ENCODE data around the gene CPTP. TPM values are rescaled to one million over a fixed set of nuclear protein-coding genes. Genes with fewer than 3 reads are reported as not detected.

Gene CPTP
- total RNA-seq, 1 donor = 17.7 TPM

- no peak for TF ChIP-seq CTCF (IDR thresholded peaks at IDR 0.05; ENCODE audit: insufficient read depth, low read length)
- DNase-seq (ENCODE audit: low read depth) = no peak
- H3K4me3 ChIP-seq (ENCODE audit: low read depth, low read length) = no peak overlapping the region
These were observed 2.7 kb downstream of the CPTP start for GRCh38 chr1:1327291-1327690.

GRCh38 chr1:1328254-1328653 is 3.7 kb downstream of the CPTP start:
- DNase-seq (ENCODE audit: low read depth) = no peak
- TF ChIP-seq CTCF (IDR thresholded peaks at IDR 0.05; ENCODE audit: insufficient read depth, low read length) = no peak
- no peak overlapping the region for H3K4me3 ChIP-seq (ENCODE audit: low read depth, low read length)

- no peak overlapping the region for H3K4me3 ChIP-seq (ENCODE audit: low read depth, low read length)
- no peak for DNase-seq (ENCODE audit: low read depth)
- no peak for TF ChIP-seq CTCF (IDR thresholded peaks at IDR 0.05; ENCODE audit: insufficient read depth, low read length)
These were observed 5.0 kb downstream of the CPTP start for GRCh38 chr1:1329304-1330210.

GRCh38 chr1:1330366-1331067 is 5.9 kb downstream of the CPTP start:
- H3K4me3 ChIP-seq (ENCODE audit: low read depth, low read length) = no peak overlapping the region
- peak; percentile 35 for DNase-seq (ENCODE audit: low read depth)
- TF ChIP-seq CTCF (IDR thresholded peaks at IDR 0.05; ENCODE audit: insufficient read depth, low read length) = no peak

GRCh38 chr1:1331068-1331965 is 6.7 kb downstream of the CPTP start, which contains the start of gene TAS1R3:
TAS1R3 (plus strand) TSS chr1:1331280; CDS start chr1:1331346, 66 bp downstream.
- TF ChIP-seq CTCF (IDR thresholded peaks at IDR 0.05; ENCODE audit: insufficient read depth, low read length) = no peak
- no peak for DNase-seq (ENCODE audit: low read depth)
- no peak within 1 kb of the TSS for H3K4me3 ChIP-seq (ENCODE audit: low read depth, low read length)

- no peak for DNase-seq (ENCODE audit: low read depth)
- H3K4me3 ChIP-seq (ENCODE audit: low read depth, low read length) = no peak overlapping the region
- no peak for TF ChIP-seq CTCF (IDR thresholded peaks at IDR 0.05; ENCODE audit: insufficient read depth, low read length)
These were observed 7.6 kb downstream of the CPTP start for GRCh38 chr1:1332031-1332755.
